Esophagus squamous epithelium (tissue), 5 donors: ENCODE measurements around the gene PHKB. TPM values are rescaled to one million over a fixed set of nuclear protein-coding genes. Genes with fewer than 3 reads are reported as not detected.
"Not testable (repeated sequence)": the region's sequence is repeated elsewhere in the genome, so short reads cannot be mapped to it uniquely, and the experiment has no call there.

Experiments
- DNase-seq: peaks from one replicate; lab custom pipeline; 2025; lab: John Stamatoyannopoulos, UW
- H3K27ac ChIP-seq, 4 donors: fragments of 200-600 bp; sonication (generic); one replicate each; pipeline ENCODE4 v1.5.1; 2016 to 2019; ENCODE audit warnings: mild to moderate bottlenecking in 1 of 4
- H3K27me3 ChIP-seq, 4 donors: fragments of 200-600 bp; sonication (generic); 1 replicate in 3 of 4; 2 replicates in 1 of 4; pipeline versions ENCODE4 v1.5.1 to v1.6.0; 2017 to 2021; ENCODE audit warnings: antibody characterized with exemption in 1 of 4
- H3K36me3 ChIP-seq, 3 donors: fragments of 200-600 bp; sonication (generic); one replicate each; pipeline ENCODE4 v1.5.1; 2016 to 2019
- H3K4me1 ChIP-seq, 3 donors: fragments of 200-600 bp; sonication (generic); one replicate each; pipeline ENCODE4 v1.5.1; 2017 to 2019
- H3K4me3 ChIP-seq, 4 donors: fragments of 200-600 bp; sonication (generic); 1 replicate in 3 of 4; 2 replicates in 1 of 4; pipeline ENCODE4 v1.5.1; 2016 to 2019; ENCODE audit warnings: mild to moderate bottlenecking in 2 of 4, moderate library complexity in 1 of 4
- H3K9me3 ChIP-seq, 3 donors: fragments of 200-600 bp; sonication (generic); one replicate each; pipeline ENCODE4 v1.5.1; 2016 to 2019
- CTCF ChIP-seq, 6 experiments: fragments of 450-650 bp in 4 of 6; fragments of 200-600 bp in 2 of 6; sonication (generic) in 2 of 6; IDR thresholded peaks; one replicate each; pipeline ENCODE4 v1.5.1; 2016 to 2019; ENCODE audit warnings: antibody characterized with exemption in 6 of 6, mild to moderate bottlenecking in 4 of 6, moderate library complexity in 4 of 6
- POLR2A ChIP-seq, 4 donors: fragments of 450-650 bp; IDR thresholded peaks; one replicate each; pipeline ENCODE4 v1.6.1; 2017; ENCODE audit warnings: antibody characterized with exemption in 4 of 4, mild to moderate bottlenecking in 4 of 4, moderate library complexity in 3 of 4
- WGBS, 2 donors: methylation state at CpG; one replicate each; pipeline ENCODE4 v1.1.5; 2018; 5-methylcytosine and 5-hydroxymethylcytosine counted together
- intact Hi-C: fragments of 100-400 bp; cut with DNase I; formaldehyde crosslinking; loops from one replicate; pipeline ENCODE4 v1.15.0; 2022
- total RNA-seq, 4 donors: library from RNA; depleted of rRNA; stranded (reverse); fragments of >200 nt; gene quantifications; one replicate each; pipeline ENCODE4 v1.1.0, GENCODE V29; 2016
- donor health status: DM: yes; HTN: yes; CAD: no.

The PHKB gene
- total RNA-seq, 4 donors from 2014 or later, result 39.0 to 81.3 (median 53.8) TPM

DNA sequence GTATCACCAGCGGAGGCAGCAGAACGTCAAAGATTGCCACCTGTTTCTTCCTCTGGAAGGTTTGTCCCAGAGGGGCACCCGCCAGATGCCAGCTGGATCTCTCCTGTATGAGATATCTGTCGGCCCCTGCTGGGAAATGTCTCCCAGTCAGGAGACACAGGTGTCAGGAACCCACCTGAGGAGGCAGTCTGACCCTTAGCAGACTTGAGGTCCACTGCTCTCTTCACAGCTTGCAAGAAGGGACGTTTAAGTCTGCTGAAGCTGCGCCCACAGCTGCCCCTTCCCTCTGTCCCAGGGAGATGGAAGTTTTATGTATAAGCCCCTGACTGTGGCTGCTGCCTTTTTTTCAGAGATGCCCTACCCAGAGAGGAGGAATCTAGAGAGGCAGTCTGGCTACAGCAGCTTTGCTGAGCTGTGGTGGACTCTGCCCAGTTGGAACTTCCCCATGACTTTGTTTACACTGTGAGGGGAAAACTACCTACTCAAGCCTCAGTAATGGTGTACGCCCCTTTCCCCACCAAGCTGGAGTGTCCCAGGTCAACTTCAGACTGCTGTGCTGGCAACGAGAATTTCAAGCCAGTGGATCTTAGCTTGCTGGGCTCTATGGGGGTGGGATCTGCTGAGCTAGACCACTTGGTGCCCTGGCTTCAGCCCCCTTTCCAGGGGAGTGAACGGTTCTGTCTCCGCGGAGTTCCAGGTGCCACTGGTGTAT lies 92.9 kb downstream of the PHKB start:
- H3K9me3 ChIP-seq, result peaks cover 0 to 23% (median 6%) of the 10 kb centered on the region in 3 donors
- H3K4me3 ChIP-seq, result no peak overlapping the region
- no peaks in the 10 kb centered on the region for H3K4me1 ChIP-seq
- WGBS, 2 donors, result 87 to 97% methylated on average over 4 to 5 of the region's 11 CpGs
- intact Hi-C loops, result no loop called here
- no peaks in the 10 kb centered on the region for H3K27me3 ChIP-seq
- no peak for DNase-seq
- H3K27ac ChIP-seq, result no peak overlapping the region
- TF ChIP-seq CTCF (IDR thresholded peaks at IDR 0.05) (no peak), POLR2A (IDR thresholded peaks at IDR 0.05) (no peak)
- H3K36me3 ChIP-seq, result peaks cover 0 to 64% (median 5%) of the 10 kb centered on the region in 3 donors

DNA sequence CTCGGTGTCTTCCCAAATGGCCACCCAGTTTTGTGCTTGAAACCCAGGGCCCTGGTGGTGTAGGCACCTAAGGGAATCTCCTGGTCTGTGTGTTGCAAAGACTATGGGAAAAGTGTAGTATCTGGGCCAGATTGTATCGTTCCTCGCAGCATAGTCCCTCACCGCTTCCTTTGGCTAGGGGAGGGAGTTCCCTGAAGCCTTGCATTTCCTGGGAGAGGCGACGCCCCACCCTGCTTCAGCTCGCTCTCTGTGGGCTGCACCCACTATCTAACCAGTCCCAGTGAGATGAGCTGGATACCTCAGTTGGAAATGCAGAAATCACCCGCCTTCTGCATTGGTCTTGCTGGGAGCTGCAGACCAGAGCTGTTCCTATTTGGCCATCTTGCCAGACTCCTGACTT lies 93.5 kb downstream of the PHKB start:
- intact Hi-C loops, H3K4me1 ChIP-seq, H3K4me3 ChIP-seq, DNase-seq, H3K27ac ChIP-seq, H3K27me3 ChIP-seq: not testable (repeated sequence)
- Histone ChIP-seq H3K9me3 (peaks cover 0 to 18% (median 6%) of the 10 kb centered on the region in 3 donors), H3K36me3 (peaks cover 0 to 59% (median 5%) of the 10 kb centered on the region in 3 donors)
- 96 to 100% methylated on average over 5 to 7 of the region's 8 CpGs for WGBS, 2 donors

DNA sequence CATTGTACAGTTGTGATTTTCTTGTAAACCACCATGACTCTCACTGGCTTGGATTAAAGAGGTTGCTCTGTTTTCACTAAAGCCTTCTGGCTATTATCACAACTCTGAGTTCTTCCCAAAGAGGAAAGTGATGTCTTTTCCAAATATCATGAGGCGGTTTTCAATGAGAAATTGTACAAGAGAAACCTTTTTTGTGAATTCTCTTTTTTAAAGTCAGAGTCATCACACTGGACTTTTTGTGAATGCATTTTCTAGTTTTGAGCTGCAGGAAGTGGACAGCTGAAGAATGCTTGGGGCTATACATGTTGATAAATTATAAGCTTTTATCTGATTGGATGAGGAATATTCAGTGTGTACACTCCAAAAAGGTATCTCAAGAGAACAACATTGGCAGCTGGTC lies 100.2 kb downstream of the PHKB start:
- 89 to 100% methylated on average over 1 of the region's 1 CpG for WGBS, 2 donors
- TF ChIP-seq POLR2A (IDR thresholded peaks at IDR 0.05), result no peak
- TF ChIP-seq CTCF (IDR thresholded peaks at IDR 0.05), result no peak
- H3K4me1 ChIP-seq, result peaks cover 0 to 4% (median 0%) of the 10 kb centered on the region in 3 donors
- H3K9me3 ChIP-seq, result no peaks in the 10 kb centered on the region
- H3K4me3 ChIP-seq, result no peak overlapping the region
- peaks cover 0 to 23% (median 0%) of the 10 kb centered on the region in 3 donors for H3K36me3 ChIP-seq
- H3K27ac ChIP-seq, result no peak overlapping the region
- no peak for DNase-seq
- intact Hi-C loops, result no loop called here
- H3K27me3 ChIP-seq, result no peaks in the 10 kb centered on the region

GRCh38 chr16:47562366-47562765 lies 101.2 kb downstream of the PHKB start:
- H3K4me1 ChIP-seq, result peaks cover 0 to 4% (median 0%) of the 10 kb centered on the region in 3 donors
- H3K36me3 ChIP-seq, result peaks cover 0 to 23% (median 0%) of the 10 kb centered on the region in 3 donors
- DNase-seq, result no peak
- H3K27me3 ChIP-seq, result no peaks in the 10 kb centered on the region
- H3K9me3 ChIP-seq, result no peaks in the 10 kb centered on the region
- H3K4me3 ChIP-seq, result no peak overlapping the region
- no peak for TF ChIP-seq POLR2A (IDR thresholded peaks at IDR 0.05)
- no peak for TF ChIP-seq CTCF (IDR thresholded peaks at IDR 0.05)
- H3K27ac ChIP-seq, result no peak overlapping the region
- intact Hi-C loops, result no loop called here

GRCh38 chr16:47565454-47565853 lies 104.3 kb downstream of the PHKB start:
- no peak for DNase-seq
- Histone ChIP-seq H3K4me3 (no peak overlapping the region), H3K27ac (peak overlapping the region in 2 of 4 donors; percentile 42), H3K4me1 (peaks cover 0 to 4% (median 0%) of the 10 kb centered on the region in 3 donors), H3K9me3 (no peaks in the 10 kb centered on the region), H3K36me3 (peaks cover 0 to 23% (median 0%) of the 10 kb centered on the region in 3 donors), H3K27me3 (no peaks in the 10 kb centered on the region)
- TF ChIP-seq POLR2A (IDR thresholded peaks at IDR 0.05) (no peak), CTCF (IDR thresholded peaks at IDR 0.05) (no peak)
- WGBS, 2 donors, result 26 to 29% methylated on average over 4 to 6 of the region's 6 CpGs
- intact Hi-C loops, result no loop called here
